Heart left ventricle (tissue), 13 donors: ENCODE results near the gene KLK14.

Experiments
- CTCF ChIP-seq, 12 donors: fragments of 200-600 bp; sonication (generic) in 4 of 12; IDR thresholded peaks; one replicate each; pipeline versions ENCODE4 v1.5.0 to v1.8.0; 2018 to 2022; ENCODE audit warnings: antibody characterized with exemption in 12 of 12, mild to moderate bottlenecking in 5 of 12
- POLR2A ChIP-seq, 2 donors: fragments of 450-650 bp; IDR thresholded peaks; one replicate each; pipeline ENCODE4 v1.6.1; 2017; ENCODE audit warnings: antibody characterized with exemption in 2 of 2, mild to moderate bottlenecking in 2 of 2, moderate library complexity in 2 of 2
- donor health status: ischemic (EF 13 %, LVEDD 7.1; RV severe dilation, severe dysfunction).
- donor health status: DM: no; HTN: yes; CAD: no.
- donor health status: DM: no; HTN: no; CAD: no.
- donor health status: ischemic (EF 25% LVEDD 6.9; RV normal size, moderate dysfunction).
- donor health status: ischemic (EF 25% LVEDD 5.7; RV mildly dilated, moderate dysfunction).
- donor health status: ischemic (EF 35%, LVEDD 5.7; RV mildly dilated, moderate dysfunction).
- donor health status: nonischemic (EF 11% LVEDD 7.7; RV severe dilation, severe dysfunction).
- donor health status: DM: yes; HTN: yes; CAD: no.
- donor health status: PGD.
- donor health status: ischemic (EF 29% LVEDD 5.4; RV normal size, mild dysfunction).
- donor health status: nonischemic (EF 23%, LVEDD 6.1; RV moderate dilation, normal function).

- TF ChIP-seq CTCF (IDR thresholded peaks at IDR 0.05), result no peak
- TF ChIP-seq POLR2A (IDR thresholded peaks at IDR 0.05), result no peak
Observed at GRCh38 chr19:51127755-51128154, 45.1 kb upstream of the KLK14 start.
